Esophagus muscularis mucosa (tissue), 4 donors: ENCODE data around the gene KLHL25. TPM values are rescaled to one million over a fixed set of nuclear protein-coding genes. Genes with fewer than 3 reads are reported as not detected.

Source experiments
- DNase-seq: peaks from one replicate; pipeline ENCODE4 v3.0.0-alpha.2; 2017; ENCODE audit errors: extremely low spot score
- H3K27ac ChIP-seq, 4 donors: fragments of 200-600 bp; sonication (generic); replicated peaks in 1 of 4; 1 replicate in 3 of 4; 2 replicates in 1 of 4; pipeline ENCODE4 v1.5.1; 2016 to 2019; ENCODE audit warnings: mild to moderate bottlenecking in 1 of 4
- H3K27me3 ChIP-seq, 4 donors: fragments of 200-600 bp; sonication (generic); one replicate each; pipeline versions ENCODE4 v1.5.1 to v1.6.0; 2016 to 2019
- H3K36me3 ChIP-seq, 4 donors: fragments of 200-600 bp; sonication (generic); one replicate each; pipeline ENCODE4 v1.5.1; 2016 to 2019
- H3K4me1 ChIP-seq, 4 donors: fragments of 200-600 bp; sonication (generic); one replicate each; pipeline ENCODE4 v1.5.1; 2016 to 2019
- H3K4me3 ChIP-seq, 4 donors: fragments of 200-600 bp; sonication (generic); 1 replicate in 2 of 4; 2 replicates in 2 of 4; pipeline ENCODE4 v1.5.1; 2016 to 2019; ENCODE audit warnings: mild to moderate bottlenecking in 4 of 4, moderate library complexity in 1 of 4
- H3K9me3 ChIP-seq, 4 donors: fragments of 200-600 bp; sonication (generic); 1 replicate in 3 of 4; 2 replicates in 1 of 4; pipeline ENCODE4 v1.5.1; 2016 to 2019
- EP300 ChIP-seq: sonication (generic); formaldehyde crosslinking; IDR thresholded peaks from one replicate; pipeline ENCODE4 v1.6.1; 2017; ENCODE audit warnings: antibody characterized with exemption
- POLR2A ChIP-seq: fragments of 450-650 bp; IDR thresholded peaks from one replicate; pipeline ENCODE4 v1.6.1; 2017; ENCODE audit warnings: antibody characterized with exemption, moderate library complexity, mild to moderate bottlenecking, low read depth
- POLR2AphosphoS5 ChIP-seq, 2 donors: sonication (generic); formaldehyde crosslinking; IDR thresholded peaks; one replicate each; pipeline ENCODE4 v1.6.1; 2017; ENCODE audit warnings: antibody characterized with exemption in 2 of 2
- WGBS: methylation state at CpG from one replicate; pipeline ENCODE4 v1.1.5; 2018; 5-methylcytosine and 5-hydroxymethylcytosine counted together
- intact Hi-C: fragments of 100-400 bp; cut with DNase I; formaldehyde crosslinking; loops from one replicate; pipeline ENCODE4 v1.15.1; 2023
- total RNA-seq, 4 donors: library from RNA; depleted of rRNA; stranded (reverse); fragments of >200 nt; gene quantifications; one replicate each; pipeline versions ENCODE4 v1.1.0 to v1.2.1, GENCODE V29; 2016
- TF ChIP-seq, protein P1 (sequence below), 3 experiments: fragments of 200-600 bp in 2 of 3; fragments of 450-650 bp in 1 of 3; sonication (generic) in 2 of 3; IDR thresholded peaks; one replicate each; pipeline ENCODE4 v1.5.1; 2017 to 2019; ENCODE audit warnings: antibody characterized with exemption in 3 of 3, mild to moderate bottlenecking in 2 of 3, moderate library complexity in 1 of 3

Gene KLHL25
- total RNA-seq, 4 donors from 2014 or later: 10.8 to 24.4 (median 12.0) TPM

DNA sequence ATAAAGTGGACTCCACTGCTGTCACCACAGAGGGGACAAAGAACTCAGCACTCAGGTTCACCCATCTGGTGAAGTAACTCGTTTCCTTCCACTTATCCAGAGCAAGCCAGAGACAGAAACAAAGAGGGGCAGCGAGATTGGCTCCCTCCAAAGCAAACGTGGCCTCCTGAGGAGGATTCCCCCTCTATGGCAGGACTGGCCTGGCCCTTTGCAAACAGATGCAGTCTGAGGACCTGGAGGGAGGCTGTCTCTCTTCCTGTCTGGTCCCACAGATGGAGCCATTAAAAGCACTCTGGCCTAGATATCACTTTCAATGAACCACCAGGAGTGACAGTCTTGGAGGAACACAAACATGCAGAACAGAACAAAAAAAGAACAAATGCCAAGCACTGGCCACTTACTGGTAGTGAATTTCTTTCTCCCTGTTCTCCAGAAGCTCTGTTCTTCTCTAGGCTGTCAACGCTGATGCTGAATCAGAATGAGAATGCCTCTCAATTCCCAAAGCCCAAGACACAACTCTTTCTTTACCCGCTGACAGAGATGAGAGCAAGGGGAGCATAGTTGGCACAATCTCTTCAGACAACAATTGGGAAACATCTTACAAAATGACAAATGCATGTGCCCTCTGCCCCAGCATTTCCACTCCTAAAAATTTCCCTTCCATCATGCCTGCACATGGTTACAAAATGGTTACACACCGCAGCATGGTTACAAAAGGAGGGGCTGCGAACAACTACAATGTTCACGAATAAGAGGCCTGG is 14.3 kb downstream of the KLHL25 start:
- Histone ChIP-seq H3K27me3 (no peaks in the 10 kb centered on the region), H3K36me3 (no peaks in the 10 kb centered on the region), H3K27ac (no peak overlapping the region), H3K4me3 (no peak overlapping the region), H3K4me1 (peaks cover 30 to 54% (median 35%) of the 10 kb centered on the region in 4 donors), H3K9me3 (no peaks in the 10 kb centered on the region)
- TF ChIP-seq EP300 (no peak), POLR2A (no peak), POLR2AphosphoS5 (IDR thresholded peaks at IDR 0.05) (no peak)
- TF ChIP-seq, protein P1, sequence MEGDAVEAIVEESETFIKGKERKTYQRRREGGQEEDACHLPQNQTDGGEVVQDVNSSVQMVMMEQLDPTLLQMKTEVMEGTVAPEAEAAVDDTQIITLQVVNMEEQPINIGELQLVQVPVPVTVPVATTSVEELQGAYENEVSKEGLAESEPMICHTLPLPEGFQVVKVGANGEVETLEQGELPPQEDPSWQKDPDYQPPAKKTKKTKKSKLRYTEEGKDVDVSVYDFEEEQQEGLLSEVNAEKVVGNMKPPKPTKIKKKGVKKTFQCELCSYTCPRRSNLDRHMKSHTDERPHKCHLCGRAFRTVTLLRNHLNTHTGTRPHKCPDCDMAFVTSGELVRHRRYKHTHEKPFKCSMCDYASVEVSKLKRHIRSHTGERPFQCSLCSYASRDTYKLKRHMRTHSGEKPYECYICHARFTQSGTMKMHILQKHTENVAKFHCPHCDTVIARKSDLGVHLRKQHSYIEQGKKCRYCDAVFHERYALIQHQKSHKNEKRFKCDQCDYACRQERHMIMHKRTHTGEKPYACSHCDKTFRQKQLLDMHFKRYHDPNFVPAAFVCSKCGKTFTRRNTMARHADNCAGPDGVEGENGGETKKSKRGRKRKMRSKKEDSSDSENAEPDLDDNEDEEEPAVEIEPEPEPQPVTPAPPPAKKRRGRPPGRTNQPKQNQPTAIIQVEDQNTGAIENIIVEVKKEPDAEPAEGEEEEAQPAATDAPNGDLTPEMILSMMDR (IDR thresholded peaks at IDR 0.05): no peak
- 89% methylated on average over 7 of the region's 8 CpGs for WGBS
- intact Hi-C loops: no loop called here
- DNase-seq: no peak

DNA sequence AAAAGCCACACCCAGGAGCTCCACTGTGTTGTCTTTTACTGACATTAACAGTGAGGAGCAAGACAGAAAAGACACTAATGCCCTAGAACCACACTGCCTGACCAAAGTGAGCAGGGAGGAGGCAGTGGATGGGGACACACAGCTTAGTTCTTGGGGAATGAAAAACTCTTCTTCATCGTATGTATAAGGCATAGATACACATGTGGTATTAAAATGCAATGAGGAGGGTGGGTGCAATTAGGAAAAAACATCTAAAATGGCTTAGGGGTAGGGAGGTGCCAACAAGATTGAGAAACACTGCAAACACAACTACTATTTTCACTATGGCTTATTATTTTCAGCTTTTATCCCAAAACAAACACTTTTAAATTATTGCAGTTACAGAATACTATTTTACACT is 15.5 kb downstream of the KLHL25 start:
- peaks cover 21 to 43% (median 30%) of the 10 kb centered on the region in 4 donors for H3K4me1 ChIP-seq
- no peaks in the 10 kb centered on the region for H3K9me3 ChIP-seq
- intact Hi-C loops: no loop called here
- no peaks in the 10 kb centered on the region for H3K27me3 ChIP-seq
- no peak for DNase-seq
- TF ChIP-seq EP300: no peak
- TF ChIP-seq POLR2AphosphoS5 (IDR thresholded peaks at IDR 0.05): no peak
- TF ChIP-seq, protein P1 (IDR thresholded peaks at IDR 0.05): no peak
- no peak for TF ChIP-seq POLR2A
- H3K36me3 ChIP-seq: no peaks in the 10 kb centered on the region
- no peak overlapping the region for H3K4me3 ChIP-seq
- H3K27ac ChIP-seq: no peak overlapping the region
- 96% methylated on average over 1 of the region's 1 CpG for WGBS

DNA sequence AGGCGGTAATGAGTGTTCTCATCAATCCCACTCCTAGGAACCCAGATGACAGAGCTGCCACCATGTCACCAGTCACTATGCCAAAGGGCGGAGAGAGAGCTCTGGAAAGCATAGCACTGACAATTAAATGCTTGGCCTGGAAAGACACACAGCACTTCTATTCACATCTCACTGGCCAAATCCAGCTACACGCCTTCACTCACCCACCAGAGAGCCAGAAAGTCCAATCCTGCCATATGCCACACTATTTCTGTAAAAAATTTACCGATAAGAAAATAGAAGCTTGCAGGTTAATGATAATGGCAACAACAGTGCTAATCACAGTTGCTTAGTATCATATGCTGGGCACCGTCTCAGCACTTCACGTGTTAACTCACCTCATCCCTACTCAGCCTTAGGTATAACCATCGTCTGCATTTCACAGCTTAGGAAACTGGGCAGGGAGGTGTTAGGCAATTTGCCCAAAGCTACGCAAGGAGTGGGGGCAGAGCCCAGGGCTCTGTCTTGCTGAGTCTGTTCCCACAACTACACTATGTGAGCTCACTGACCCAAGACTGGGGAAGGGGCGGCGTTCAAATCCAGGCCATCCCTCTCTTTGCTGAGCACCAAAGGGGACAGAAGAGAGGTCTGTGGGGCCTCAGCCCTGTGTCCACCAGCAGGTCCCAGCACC is 16.5 kb downstream of the KLHL25 start:
- no peaks in the 10 kb centered on the region for H3K9me3 ChIP-seq
- H3K36me3 ChIP-seq: no peaks in the 10 kb centered on the region
- intact Hi-C loops: no loop called here
- H3K27ac ChIP-seq: no peak overlapping the region
- TF ChIP-seq, protein P1 (IDR thresholded peaks at IDR 0.05): no peak
- TF ChIP-seq EP300 (no peak), POLR2A (no peak), POLR2AphosphoS5 (IDR thresholded peaks at IDR 0.05) (no peak)
- H3K27me3 ChIP-seq: no peaks in the 10 kb centered on the region
- 82% methylated on average over 10 of the region's 10 CpGs for WGBS
- no peak overlapping the region for H3K4me3 ChIP-seq
- no peak for DNase-seq
- H3K4me1 ChIP-seq: peaks cover 22 to 45% (median 33%) of the 10 kb centered on the region in 4 donors

DNA sequence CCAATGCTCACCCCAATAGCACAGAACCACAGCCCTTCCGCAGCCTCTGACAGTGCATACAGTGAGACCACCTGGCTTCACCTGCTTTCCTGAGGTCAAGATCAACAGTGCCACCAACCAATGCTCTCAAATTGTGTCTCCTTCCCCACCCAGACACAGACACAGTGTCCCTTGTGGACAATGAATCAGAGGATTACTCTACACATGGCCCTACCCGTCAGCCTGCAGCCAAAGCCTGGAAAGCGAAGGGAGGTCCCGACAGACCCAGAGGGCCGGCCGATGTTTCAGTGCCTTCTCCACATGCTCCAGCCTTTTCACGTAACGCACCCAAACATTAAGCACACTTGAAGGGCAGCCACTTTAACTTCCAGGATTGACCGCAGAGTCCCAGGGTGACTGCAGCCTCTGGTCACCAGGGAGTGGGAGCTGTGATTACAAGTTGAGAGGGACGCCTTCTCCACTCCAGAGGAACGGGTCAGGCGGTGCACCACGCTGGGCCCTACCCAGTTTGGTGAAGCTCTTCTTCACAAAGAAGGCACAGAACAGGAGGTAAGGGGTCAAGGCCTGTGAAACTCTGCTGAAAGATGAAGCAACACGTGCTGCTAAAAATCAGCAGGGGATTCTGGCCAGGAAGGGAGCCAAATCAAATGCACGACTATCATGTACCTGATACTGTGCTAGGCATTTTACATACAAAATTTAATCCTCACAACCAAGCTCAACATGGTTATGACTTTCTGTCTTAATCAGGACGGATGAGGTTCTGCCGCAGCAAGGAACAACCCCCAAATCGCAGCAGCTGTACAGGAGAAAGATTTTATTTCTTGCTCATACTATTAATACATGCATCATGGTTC is 17.2 kb downstream of the KLHL25 start:
- no peak for DNase-seq
- WGBS: 95% methylated on average over 17 of the region's 18 CpGs
- intact Hi-C loops: no loop called here
- Histone ChIP-seq H3K4me3 (no peak overlapping the region), H3K9me3 (no peaks in the 10 kb centered on the region), H3K27ac (no peak overlapping the region), H3K4me1 (peaks cover 30 to 53% (median 40%) of the 10 kb centered on the region in 4 donors), H3K27me3 (no peaks in the 10 kb centered on the region), H3K36me3 (no peaks in the 10 kb centered on the region)
- TF ChIP-seq, protein P1 (IDR thresholded peaks at IDR 0.05): no peak
- TF ChIP-seq EP300: no peak
- no peak for TF ChIP-seq POLR2AphosphoS5 (IDR thresholded peaks at IDR 0.05)
- TF ChIP-seq POLR2A: no peak
